D721Med (cell line): ENCODE results near the gene PRODH2.

Experiments
- DNase-seq: peaks from one replicate; pipeline ENCODE4 v3.0.0; 2011; ENCODE audit warnings: low spot score; ENCODE audit not compliant: insufficient read length
- FAIRE-seq: peaks from 2 replicates; lab custom pipeline; 2011; peaks lifted over from hg19 to GRCh38; lab: Jason Lieb, UNC
- TF ChIP-seq, protein P1 (sequence below): IDR thresholded peaks from 2 replicates; pipeline ENCODE4 v1.5.1; 2012; ENCODE audit warnings: mild to moderate bottlenecking, control low read depth; ENCODE audit not compliant: insufficient read depth; ENCODE audit errors: missing control alignments

Gene PRODH2

DNA sequence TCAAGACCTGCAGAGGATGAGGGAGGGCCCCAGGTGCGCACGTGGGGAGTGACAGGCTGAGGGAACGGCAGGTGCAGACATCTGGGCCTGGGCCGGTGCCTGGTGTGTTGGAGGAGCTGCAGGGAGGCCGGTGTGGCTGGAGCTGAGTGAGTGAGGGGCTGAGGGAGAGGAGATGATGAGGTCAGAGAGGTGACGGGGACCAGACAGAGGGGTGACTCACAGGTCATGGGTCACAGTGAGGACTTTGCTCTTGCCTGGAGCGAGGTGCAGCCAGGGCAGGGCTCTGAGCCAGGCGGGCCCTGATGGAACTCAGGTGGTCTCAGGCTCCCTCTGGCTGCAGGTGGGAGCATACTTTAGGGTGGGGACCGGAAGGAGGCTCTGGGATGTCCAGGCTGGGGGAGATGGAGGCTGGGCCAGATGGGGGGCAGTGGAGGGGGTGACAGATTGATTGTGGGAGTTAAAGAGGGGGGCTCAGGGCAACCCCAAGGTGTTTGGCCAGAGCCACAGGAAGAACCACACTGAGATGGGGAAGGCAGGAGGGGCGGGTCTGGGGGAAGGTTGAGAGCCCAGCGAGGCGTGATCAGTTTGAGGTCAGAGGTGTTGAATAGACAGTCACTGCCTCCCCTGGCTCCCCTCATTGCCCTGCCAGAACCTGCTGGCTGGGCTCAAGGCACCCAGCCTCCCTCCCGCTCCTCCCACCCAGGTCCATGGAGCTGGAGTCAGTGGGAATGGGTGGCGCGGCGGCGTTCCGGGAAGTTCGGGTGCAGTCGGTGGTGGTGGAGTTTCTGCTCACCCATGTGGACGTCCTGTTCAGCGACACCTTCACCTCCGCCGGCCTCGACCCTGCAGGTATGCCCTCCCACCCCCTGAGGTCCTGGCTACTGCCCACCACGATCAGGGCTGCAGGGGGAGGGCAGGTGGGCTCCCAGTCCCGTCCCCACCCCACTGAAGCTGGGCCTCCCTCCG lies 28.9 kb downstream of the PRODH2 start:
- no peak for FAIRE-seq
- TF ChIP-seq, protein P1, sequence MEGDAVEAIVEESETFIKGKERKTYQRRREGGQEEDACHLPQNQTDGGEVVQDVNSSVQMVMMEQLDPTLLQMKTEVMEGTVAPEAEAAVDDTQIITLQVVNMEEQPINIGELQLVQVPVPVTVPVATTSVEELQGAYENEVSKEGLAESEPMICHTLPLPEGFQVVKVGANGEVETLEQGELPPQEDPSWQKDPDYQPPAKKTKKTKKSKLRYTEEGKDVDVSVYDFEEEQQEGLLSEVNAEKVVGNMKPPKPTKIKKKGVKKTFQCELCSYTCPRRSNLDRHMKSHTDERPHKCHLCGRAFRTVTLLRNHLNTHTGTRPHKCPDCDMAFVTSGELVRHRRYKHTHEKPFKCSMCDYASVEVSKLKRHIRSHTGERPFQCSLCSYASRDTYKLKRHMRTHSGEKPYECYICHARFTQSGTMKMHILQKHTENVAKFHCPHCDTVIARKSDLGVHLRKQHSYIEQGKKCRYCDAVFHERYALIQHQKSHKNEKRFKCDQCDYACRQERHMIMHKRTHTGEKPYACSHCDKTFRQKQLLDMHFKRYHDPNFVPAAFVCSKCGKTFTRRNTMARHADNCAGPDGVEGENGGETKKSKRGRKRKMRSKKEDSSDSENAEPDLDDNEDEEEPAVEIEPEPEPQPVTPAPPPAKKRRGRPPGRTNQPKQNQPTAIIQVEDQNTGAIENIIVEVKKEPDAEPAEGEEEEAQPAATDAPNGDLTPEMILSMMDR, result no peak
- DNase-seq, result no peak

DNA sequence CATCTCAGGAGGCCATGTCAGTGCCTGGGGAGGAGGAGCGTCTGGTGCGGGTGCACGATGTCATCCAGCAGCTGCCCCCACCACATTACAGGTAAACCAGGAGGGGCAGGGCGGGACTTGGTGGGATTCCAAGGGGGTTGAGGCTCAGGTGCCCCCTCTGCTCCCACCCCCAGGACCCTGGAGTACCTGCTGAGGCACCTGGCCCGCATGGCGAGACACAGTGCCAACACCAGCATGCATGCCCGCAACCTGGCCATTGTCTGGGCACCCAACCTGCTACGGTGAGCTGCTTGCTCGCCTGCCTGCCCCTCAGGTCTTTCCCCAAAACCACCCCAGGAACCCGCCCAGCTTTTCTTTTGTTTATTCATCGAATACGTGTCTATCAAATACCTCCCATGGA lies 30.1 kb downstream of the PRODH2 start:
- TF ChIP-seq, protein P1, result no peak
- DNase-seq (no peak), FAIRE-seq (no peak)

DNA sequence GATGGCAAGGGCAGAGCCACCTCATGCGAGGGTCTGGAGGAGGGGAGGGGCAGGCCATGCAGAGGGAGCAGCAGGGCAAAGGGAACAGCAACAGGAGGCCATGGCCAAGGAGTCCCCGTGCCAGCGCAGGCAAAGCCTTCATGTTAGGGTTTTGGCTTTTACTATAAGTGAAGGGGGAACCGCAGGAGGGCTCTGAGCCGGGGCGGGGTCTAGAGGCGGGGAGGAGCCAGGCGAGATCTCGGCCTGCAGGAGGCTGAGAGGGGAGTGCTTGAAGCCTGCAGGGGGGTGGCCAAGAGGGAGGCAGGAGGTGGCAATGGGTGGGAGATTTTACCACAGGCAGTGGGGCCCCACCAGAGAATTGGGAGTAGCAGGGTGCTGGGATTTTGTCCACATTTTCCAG lies 31.0 kb downstream of the PRODH2 start:
- FAIRE-seq, result no peak
- no peak for DNase-seq
- TF ChIP-seq, protein P1, result no peak

DNA sequence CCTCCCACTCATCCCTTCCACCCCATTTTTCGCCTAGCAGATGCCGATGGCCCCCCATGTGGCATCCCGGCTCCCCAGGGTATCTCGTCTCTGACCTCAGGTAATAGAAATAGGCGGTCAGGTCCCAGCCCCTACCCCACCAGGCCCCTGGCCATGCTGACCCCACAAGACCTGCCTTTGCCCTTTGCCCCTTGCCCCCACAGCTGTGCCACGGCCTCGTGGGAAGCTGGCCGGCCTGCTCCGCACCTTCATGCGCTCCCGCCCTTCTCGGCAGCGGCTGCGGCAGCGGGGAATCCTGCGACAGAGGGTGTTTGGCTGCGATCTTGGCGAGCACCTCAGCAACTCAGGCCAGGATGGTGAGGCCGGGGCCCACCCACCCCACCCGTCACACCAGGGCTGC lies 31.9 kb downstream of the PRODH2 start:
- DNase-seq (no peak), FAIRE-seq (no peak)
- TF ChIP-seq, protein P1, result no peak

DNA sequence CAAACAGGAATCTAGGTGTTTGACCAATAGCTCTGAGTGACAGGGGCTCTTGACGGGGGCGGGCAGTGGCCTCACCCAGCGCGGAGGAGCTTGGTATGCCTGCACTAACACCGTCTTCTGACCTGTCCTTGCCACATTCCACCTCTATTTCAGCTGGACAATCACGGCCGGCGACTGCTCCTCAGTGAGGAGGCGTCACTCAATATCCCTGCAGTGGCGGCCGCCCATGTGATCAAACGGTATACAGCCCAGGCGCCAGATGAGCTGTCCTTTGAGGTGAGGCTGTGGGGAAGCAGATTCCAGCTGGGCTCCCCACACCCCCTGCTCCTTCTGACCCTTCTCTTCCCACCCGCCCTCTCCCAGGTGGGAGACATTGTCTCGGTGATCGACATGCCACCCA lies 32.6 kb downstream of the PRODH2 start:
- TF ChIP-seq, protein P1, result no peak
- no peak for DNase-seq
- no peak for FAIRE-seq

DNA sequence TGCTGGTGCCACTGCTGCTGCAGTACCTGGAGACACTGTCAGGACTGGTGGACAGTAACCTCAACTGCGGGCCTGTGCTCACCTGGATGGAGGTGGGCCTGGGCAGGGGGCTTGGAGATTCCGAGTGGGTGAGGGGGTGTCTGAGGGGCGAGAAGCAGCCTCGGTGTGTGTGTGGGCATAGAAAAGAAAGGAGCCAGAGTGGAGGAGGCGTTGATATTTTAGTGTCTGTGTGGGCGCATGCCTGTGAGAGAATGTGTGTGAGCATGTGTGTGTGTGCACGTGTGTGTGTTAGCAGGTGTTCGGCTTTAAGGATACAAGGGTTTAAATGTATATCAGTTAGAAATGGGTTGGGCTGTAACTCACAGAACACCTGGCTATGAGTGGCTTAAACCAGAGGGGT lies 33.6 kb downstream of the PRODH2 start:
- no peak for FAIRE-seq

More for the DNA sequence above, 33.6 kb downstream of the PRODH2 start:
- TF ChIP-seq, protein P1, result no peak
- no peak for DNase-seq
